ENCODE results near the gene FLYWCH1. TPM values are rescaled to one million over a fixed set of nuclear protein-coding genes. Genes with fewer than 3 reads are reported as not detected.
A peak's percentile ranks its signal among the peaks of the same experiment; 100 is the strongest.

FLYWCH1 gene
- polyA plus RNA-seq (2013, experiment 1 of 2), result 23.1 TPM
- 19.3 TPM for polyA plus RNA-seq (2013, experiment 2 of 2)

- no peak within 1 kb of the TSS for H3K27ac ChIP-seq (ENCODE audit: low read depth, low read length, severe bottlenecking)
Measured at GRCh38 chr16:2911638-2912329, at the start of gene FLYWCH1. FLYWCH1 (plus strand) TSS chr16:2911931; CDS start chr16:2929686, 17,755 bp downstream.

DNA sequence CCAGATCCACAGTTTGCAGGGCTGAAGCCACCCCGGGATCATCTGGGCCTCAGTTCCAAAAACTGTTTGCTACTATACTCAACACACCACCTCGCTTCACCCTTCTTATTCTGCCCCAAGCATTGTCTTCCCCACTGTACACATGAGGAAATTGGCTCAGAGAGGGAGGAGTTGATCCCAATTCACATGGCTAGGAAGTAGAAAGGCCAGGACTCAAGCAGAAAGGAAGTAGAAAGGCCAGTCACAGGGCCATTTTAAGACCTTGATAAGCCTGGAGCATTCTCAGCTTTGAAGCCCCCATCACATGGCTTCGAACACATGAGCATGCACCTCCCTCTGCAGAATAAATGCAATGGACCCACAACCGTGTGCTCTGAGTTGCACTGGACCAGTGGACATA, 46.1 kb upstream of the FLYWCH1 start:
- Histone ChIP-seq H3K36me3 (ENCODE audit: control insufficient read depth, insufficient read depth, low read length) (no peaks in the 10 kb centered on the region), H3K4me3 (ENCODE audit: extremely low read depth, insufficient read depth, low read length, poor library complexity, severe bottlenecking) (no peak overlapping the region), H3K4me1 (ENCODE audit: control insufficient read depth, insufficient read depth, low read length, poor library complexity, severe bottlenecking) (peaks cover 5% of the 10 kb centered on the region), H3K27ac (ENCODE audit: low read depth, low read length, severe bottlenecking) (no peak overlapping the region), H3K9me3 (ENCODE audit: control insufficient read depth, low read length) (peaks cover 6% of the 10 kb centered on the region)
- 65 to 82% methylated on average over 2 to 3 of the region's 4 CpGs for WGBS, 2 experiments (ENCODE audit: insufficient coverage in 2 of 2)

More at GRCh38 chr16:2911638-2912329, at the start of gene FLYWCH1:
- Histone ChIP-seq H3K4me3 (ENCODE audit: extremely low read depth, insufficient read depth, low read length, poor library complexity, severe bottlenecking) (peak within 1 kb of the TSS; percentile 46), H3K36me3 (ENCODE audit: control insufficient read depth, insufficient read depth, low read length) (peaks cover 19% of the 10 kb centered on the region), H3K4me1 (ENCODE audit: control insufficient read depth, insufficient read depth, low read length, poor library complexity, severe bottlenecking) (peaks cover 10% of the 10 kb centered on the region), H3K9me3 (ENCODE audit: control insufficient read depth, low read length) (no peaks in the 10 kb centered on the region)
- WGBS, 2 experiments (ENCODE audit: insufficient coverage in 2 of 2), result 0 to 1% methylated on average over 69 of the region's 85 CpGs

GRCh38 chr16:2866431-2866830, 45.3 kb upstream of the FLYWCH1 start:
- H3K4me1 ChIP-seq (ENCODE audit: control insufficient read depth, insufficient read depth, low read length, poor library complexity, severe bottlenecking), result peaks cover 5% of the 10 kb centered on the region
- no peak overlapping the region for H3K27ac ChIP-seq (ENCODE audit: low read depth, low read length, severe bottlenecking)
- no peaks in the 10 kb centered on the region for H3K9me3 ChIP-seq (ENCODE audit: control insufficient read depth, low read length)
- no peaks in the 10 kb centered on the region for H3K36me3 ChIP-seq (ENCODE audit: control insufficient read depth, insufficient read depth, low read length)
- WGBS, 2 experiments (ENCODE audit: insufficient coverage in 2 of 2), result 59 to 60% methylated on average over 3 of the region's 4 CpGs
- H3K4me3 ChIP-seq (ENCODE audit: extremely low read depth, insufficient read depth, low read length, poor library complexity, severe bottlenecking), result no peak overlapping the region

DNA sequence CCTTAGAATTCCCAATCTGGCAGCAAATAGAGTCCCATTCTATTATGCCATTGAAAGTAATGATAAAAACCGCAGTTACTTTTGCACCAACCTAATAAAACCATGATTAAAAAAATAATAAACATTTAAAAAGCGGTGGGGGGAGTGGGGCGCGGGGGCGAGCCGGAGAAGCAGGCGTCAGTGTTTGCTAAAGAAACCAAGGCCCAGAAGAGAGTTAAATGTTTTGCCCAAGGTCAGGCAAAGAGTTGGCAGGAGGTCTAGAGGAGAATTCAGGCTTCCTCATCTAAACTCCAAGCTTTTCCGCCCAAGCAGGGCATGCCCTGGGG, 44.1 kb upstream of the FLYWCH1 start:
- Histone ChIP-seq H3K36me3 (ENCODE audit: control insufficient read depth, insufficient read depth, low read length) (no peaks in the 10 kb centered on the region), H3K4me3 (ENCODE audit: extremely low read depth, insufficient read depth, low read length, poor library complexity, severe bottlenecking) (peak overlapping the region; percentile 48), H3K27ac (ENCODE audit: low read depth, low read length, severe bottlenecking) (peak overlapping the region; percentile 77), H3K9me3 (ENCODE audit: control insufficient read depth, low read length) (no peaks in the 10 kb centered on the region), H3K4me1 (ENCODE audit: control insufficient read depth, insufficient read depth, low read length, poor library complexity, severe bottlenecking) (peaks cover 5% of the 10 kb centered on the region)
- WGBS, 2 experiments (ENCODE audit: insufficient coverage in 2 of 2), result 71 to 72% methylated on average over 1 to 6 of the region's 8 CpGs

DNA sequence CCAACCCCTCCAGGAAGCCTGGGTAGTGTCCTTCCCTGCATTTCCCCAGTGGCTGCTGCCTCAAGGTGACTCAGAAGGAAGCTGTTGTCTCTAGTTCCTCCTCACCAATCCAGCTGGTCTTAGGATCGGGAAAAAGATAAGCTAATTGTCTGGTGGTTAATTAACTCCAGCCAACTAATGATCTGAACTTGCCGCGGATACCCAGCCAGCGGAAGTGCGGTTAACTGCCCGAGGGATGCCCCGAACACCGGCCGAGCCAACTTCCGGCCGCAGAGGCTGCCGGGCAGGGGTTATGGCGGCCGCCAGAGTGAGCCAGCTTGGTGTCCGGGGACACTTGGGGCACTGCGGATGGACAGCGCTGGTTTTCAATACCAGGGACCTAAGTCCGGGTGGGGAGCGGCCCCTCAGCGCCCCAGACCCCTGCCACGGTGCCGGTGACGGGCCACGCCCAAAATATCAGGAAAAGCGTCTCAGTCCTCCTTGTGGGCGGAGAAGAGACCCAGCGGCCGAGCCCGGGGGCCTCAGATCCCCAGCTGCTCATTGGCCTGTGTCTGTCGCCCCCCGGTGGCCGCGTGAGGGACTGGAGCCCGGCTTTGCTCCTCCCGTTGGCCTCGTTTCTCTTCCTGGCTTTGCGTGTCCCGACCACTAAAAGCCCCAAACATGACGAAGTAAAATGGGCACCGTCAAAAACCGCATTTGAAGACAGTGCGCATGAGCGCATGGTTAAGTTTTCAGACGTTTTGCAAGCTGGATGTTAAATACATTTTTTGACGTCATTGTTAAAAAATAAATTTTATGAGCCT, 43.5 kb upstream of the FLYWCH1 start:
- peak overlapping the region; percentile 48 for H3K4me3 ChIP-seq (ENCODE audit: extremely low read depth, insufficient read depth, low read length, poor library complexity, severe bottlenecking)
- peaks cover 5% of the 10 kb centered on the region for H3K4me1 ChIP-seq (ENCODE audit: control insufficient read depth, insufficient read depth, low read length, poor library complexity, severe bottlenecking)
- WGBS, 2 experiments (ENCODE audit: insufficient coverage in 2 of 2), result 1% methylated on average over 42 to 44 of the region's 45 CpGs
- H3K36me3 ChIP-seq (ENCODE audit: control insufficient read depth, insufficient read depth, low read length), result no peaks in the 10 kb centered on the region
- no peaks in the 10 kb centered on the region for H3K9me3 ChIP-seq (ENCODE audit: control insufficient read depth, low read length)
- peak overlapping the region; percentile 77 for H3K27ac ChIP-seq (ENCODE audit: low read depth, low read length, severe bottlenecking)

- H3K36me3 ChIP-seq (ENCODE audit: control insufficient read depth, insufficient read depth, low read length), result no peaks in the 10 kb centered on the region
- WGBS, 2 experiments (ENCODE audit: insufficient coverage in 2 of 2), result 80 to 90% methylated on average over 2 of the region's 6 CpGs
- H3K9me3 ChIP-seq (ENCODE audit: control insufficient read depth, low read length), result no peaks in the 10 kb centered on the region
- H3K4me1 ChIP-seq (ENCODE audit: control insufficient read depth, insufficient read depth, low read length, poor library complexity, severe bottlenecking), result peaks cover 5% of the 10 kb centered on the region
- no peak overlapping the region for H3K4me3 ChIP-seq (ENCODE audit: extremely low read depth, insufficient read depth, low read length, poor library complexity, severe bottlenecking)
- H3K27ac ChIP-seq (ENCODE audit: low read depth, low read length, severe bottlenecking), result no peak overlapping the region
Measured at GRCh38 chr16:2871926-2872325, 39.8 kb upstream of the FLYWCH1 start.

- WGBS, 2 experiments (ENCODE audit: insufficient coverage in 2 of 2), result 74 to 76% methylated on average over 15 to 16 of the region's 21 CpGs
- Histone ChIP-seq H3K4me1 (ENCODE audit: control insufficient read depth, insufficient read depth, low read length, poor library complexity, severe bottlenecking) (no peaks in the 10 kb centered on the region), H3K36me3 (ENCODE audit: control insufficient read depth, insufficient read depth, low read length) (no peaks in the 10 kb centered on the region), H3K9me3 (ENCODE audit: control insufficient read depth, low read length) (no peaks in the 10 kb centered on the region), H3K27ac (ENCODE audit: low read depth, low read length, severe bottlenecking) (no peak overlapping the region), H3K4me3 (ENCODE audit: extremely low read depth, insufficient read depth, low read length, poor library complexity, severe bottlenecking) (no peak overlapping the region)
Measured at GRCh38 chr16:2874032-2874911, 37.5 kb upstream of the FLYWCH1 start.

DNA sequence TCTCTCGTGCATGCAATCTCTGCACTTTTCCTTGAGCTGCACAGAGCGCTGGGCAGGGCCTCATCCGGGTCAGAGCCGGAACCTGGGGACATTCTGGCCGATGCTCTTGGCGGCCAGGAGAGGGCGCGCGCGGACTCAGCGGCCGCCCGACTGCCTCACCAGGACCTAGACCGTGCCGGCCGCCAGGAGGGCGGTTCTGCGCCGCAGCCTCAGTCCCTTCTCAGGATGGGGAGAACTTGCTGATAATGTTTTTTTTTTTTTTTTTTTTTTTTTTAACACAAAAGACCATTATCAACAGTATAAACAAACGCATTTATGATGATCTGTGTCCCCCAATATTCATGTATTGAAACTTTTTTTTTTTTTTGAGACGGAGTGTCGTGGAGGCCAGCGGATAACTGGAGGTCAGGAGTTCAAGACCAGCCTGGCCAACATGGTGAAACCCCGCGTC, 36.8 kb upstream of the FLYWCH1 start:
- Histone ChIP-seq H3K27ac (ENCODE audit: low read depth, low read length, severe bottlenecking) (no peak overlapping the region), H3K36me3 (ENCODE audit: control insufficient read depth, insufficient read depth, low read length) (no peaks in the 10 kb centered on the region), H3K4me1 (ENCODE audit: control insufficient read depth, insufficient read depth, low read length, poor library complexity, severe bottlenecking) (no peaks in the 10 kb centered on the region), H3K4me3 (ENCODE audit: extremely low read depth, insufficient read depth, low read length, poor library complexity, severe bottlenecking) (no peak overlapping the region), H3K9me3 (ENCODE audit: control insufficient read depth, low read length) (peaks cover 4% of the 10 kb centered on the region)
- 11 to 16% methylated on average over 7 to 17 of the region's 25 CpGs for WGBS, 2 experiments (ENCODE audit: insufficient coverage in 2 of 2)

DNA sequence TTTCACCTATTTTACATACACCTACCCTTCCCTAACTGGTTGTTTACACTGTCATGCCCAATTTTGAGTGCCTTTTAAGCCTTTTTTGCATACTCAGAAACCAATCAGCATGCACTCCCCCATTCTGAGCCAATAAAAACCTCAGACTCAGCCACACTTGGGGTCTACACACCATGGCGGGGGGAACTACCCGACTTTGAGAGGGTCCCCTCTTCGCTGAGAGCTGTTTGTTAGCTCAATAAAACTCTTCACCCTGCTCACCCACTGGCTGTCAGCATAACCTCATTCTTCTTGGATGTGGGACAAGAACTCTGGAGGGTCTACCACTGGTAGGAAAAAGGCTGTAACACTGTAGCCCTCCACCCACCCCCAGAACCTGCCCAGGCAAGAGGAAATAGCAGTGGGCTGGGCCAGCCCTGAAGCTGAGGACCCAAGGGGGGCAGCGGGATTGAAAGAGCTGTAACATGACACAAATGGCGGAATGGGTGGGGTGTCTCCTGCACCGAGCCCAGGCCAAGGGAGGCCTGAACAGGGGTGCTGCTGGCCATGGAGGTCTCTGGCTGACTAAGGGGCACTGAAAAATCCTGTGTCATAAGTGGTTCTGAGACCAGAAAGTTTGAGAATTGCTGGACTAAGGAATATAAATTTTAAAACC, 31.8 kb upstream of the FLYWCH1 start:
- no peak overlapping the region for H3K4me3 ChIP-seq (ENCODE audit: extremely low read depth, insufficient read depth, low read length, poor library complexity, severe bottlenecking)
- 79 to 92% methylated on average over 2 to 6 of the region's 6 CpGs for WGBS, 2 experiments (ENCODE audit: insufficient coverage in 2 of 2)
- no peak overlapping the region for H3K27ac ChIP-seq (ENCODE audit: low read depth, low read length, severe bottlenecking)

More for the DNA sequence above, 31.8 kb upstream of the FLYWCH1 start:
- H3K4me1 ChIP-seq (ENCODE audit: control insufficient read depth, insufficient read depth, low read length, poor library complexity, severe bottlenecking), result no peaks in the 10 kb centered on the region
- H3K9me3 ChIP-seq (ENCODE audit: control insufficient read depth, low read length), result peaks cover 8% of the 10 kb centered on the region
- no peaks in the 10 kb centered on the region for H3K36me3 ChIP-seq (ENCODE audit: control insufficient read depth, insufficient read depth, low read length)
